ENCODE measurements around the gene FAM120B.

Gene FAM120B

DNA sequence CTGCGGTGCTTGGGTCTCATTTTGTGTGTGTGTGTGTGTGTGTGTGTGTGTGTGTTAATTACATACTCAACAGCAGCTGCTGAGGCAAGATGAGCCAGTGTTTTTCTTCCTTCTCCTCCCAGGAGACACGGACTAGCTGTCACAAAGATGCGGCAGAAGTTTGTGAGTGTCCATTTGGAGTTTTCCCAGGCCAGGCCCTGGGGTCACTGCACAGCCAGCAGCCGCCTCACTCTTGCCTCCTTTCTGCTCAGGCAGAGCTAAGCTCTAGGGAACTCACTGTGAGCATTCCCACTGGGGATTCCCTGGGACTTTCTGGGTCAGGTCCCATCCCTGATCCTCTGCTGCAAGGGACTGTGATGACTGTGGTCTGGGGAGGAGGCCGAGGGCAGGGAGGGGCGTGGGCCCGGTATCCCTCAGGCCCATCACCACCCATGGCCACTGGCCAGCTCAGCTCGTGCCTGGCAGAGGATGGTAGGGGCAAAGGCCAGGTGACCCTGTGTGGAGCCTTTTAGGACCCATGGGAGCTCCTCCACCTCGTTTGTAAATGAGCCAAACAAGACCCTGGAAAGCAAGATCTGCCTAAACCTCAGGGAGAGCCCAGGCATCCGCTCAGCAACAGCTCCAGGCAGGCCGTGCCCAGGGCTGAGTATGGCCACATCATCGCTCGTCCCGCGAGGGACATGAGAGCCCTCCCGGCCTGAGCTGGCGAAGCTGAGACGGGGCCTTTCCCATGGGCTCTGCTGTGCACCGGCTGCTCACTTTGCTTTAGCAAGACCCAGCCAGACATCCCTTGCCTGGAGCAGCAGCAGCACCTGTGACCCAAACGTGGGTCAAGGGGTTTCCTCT lies 144.6 kb downstream of the FAM120B start:
- no peaks in the 10 kb centered on the region for H3K9me3 ChIP-seq (ENCODE audit: control insufficient read depth, insufficient read depth, low read length)
- H3K4me1 ChIP-seq (ENCODE audit: control insufficient read depth, insufficient read depth, low read length), result peaks cover 1% of the 10 kb centered on the region; the same call in 1 of the 2 replicates
- WGBS (ENCODE audit: insufficient coverage, insufficient read length), result no CpG with 5 or more reads among the region's 20 CpGs
- no peak overlapping the region for H3K4me3 ChIP-seq (ENCODE audit: low read length)
- H3K27ac ChIP-seq (ENCODE audit: low read length), result no peak overlapping the region
- no peaks in the 10 kb centered on the region for H3K36me3 ChIP-seq (ENCODE audit: control insufficient read depth, insufficient read depth, low read length)
- no peak for DNase-seq (ENCODE audit: low read depth, low spot score)
- H3K27me3 ChIP-seq (ENCODE audit: control insufficient read depth, insufficient read depth, low read length), result no peaks in the 10 kb centered on the region

DNA sequence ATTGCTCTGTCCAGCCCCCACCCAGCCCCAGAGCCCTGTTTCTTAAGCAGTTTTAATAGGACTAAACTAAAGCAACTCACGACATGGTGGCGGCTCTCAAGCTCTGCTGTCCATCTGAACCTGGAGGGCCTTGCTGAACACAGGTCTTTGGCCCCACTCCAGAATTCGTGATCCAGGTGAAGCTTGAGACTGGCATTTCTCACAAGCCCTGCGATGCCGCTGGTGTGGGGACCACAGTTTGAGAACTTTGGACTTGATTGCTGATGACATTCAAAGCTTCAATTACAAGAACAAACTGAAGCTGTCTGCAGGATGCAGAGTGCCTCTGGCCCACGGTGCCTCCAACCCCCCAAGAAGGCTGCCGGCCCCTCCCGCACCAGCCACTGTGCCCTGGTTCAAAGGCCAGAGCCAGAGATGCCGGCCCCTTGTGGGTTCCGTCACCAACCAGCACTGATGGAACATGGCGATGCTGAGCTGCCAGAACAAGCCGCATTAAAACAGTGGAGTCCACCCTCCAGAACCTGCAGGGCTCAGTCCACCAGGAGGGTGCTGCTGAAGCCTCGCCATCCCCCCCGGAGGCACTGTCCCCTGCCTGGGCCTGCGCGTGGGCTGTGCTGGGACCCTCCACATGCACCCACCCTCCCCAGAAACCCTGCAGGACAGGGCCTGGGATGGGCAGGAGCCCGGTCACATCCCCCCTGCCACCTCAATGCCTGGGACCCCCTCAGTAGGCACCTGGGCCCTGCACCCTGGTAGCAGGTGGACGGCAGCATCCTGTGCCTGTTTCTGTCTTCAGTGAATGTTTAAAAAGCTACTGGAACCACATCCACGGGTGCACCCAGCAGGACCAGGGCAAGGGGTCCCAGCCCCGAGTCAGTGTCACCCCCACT lies 145.4 kb downstream of the FAM120B start:
- Histone ChIP-seq H3K27ac (ENCODE audit: low read length) (no peak overlapping the region), H3K4me3 (ENCODE audit: low read length) (no peak overlapping the region), H3K27me3 (ENCODE audit: control insufficient read depth, insufficient read depth, low read length) (no peaks in the 10 kb centered on the region), H3K4me1 (ENCODE audit: control insufficient read depth, insufficient read depth, low read length) (peaks cover 1% of the 10 kb centered on the region; the same call in 1 of the 2 replicates), H3K36me3 (ENCODE audit: control insufficient read depth, insufficient read depth, low read length) (no peaks in the 10 kb centered on the region), H3K9me3 (ENCODE audit: control insufficient read depth, insufficient read depth, low read length) (no peaks in the 10 kb centered on the region)
- WGBS (ENCODE audit: insufficient coverage, insufficient read length), result no CpG with 5 or more reads among the region's 20 CpGs
- no peak for DNase-seq (ENCODE audit: low read depth, low spot score)

DNA sequence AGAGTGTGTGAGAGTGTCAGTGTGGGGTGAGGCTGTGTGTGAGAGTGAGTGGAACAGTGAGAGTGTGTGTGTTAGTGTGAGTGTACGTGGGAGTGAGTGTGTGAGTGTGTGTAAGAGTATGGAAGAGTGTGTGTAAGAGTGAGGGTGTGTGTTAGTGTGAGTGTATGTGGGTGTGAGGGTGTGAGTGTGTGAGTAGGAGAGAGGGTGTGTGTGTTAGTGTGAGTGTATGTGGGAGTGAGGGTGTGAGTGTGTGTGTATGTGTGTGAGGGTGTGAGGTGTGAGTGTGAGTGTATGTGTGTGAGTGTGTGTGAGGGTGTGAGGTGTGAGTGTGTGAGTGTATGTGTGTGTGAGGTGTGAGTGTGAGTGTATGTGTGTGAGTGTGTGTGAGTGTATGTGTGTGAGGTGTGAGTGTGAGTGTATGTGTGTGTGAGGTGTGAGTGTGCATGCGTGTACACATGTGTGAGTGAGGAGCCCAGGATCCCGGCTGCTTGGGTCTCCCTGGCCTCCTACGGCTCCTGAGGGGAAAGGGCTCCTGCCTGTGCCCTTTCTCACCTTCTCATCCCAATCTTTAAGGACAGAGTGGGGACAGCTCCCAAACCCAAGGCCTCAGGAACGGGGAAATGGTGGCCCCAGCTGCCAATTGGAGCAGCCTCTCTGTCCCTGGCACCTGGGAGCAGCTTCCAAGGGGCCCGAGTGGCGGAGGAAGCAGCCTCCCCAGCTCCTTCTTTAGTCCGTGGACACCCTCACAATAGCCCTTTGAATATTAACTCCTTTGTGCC lies 146.4 kb downstream of the FAM120B start:
- H3K9me3 ChIP-seq (ENCODE audit: control insufficient read depth, insufficient read depth, low read length), result no peaks in the 10 kb centered on the region
- peaks cover 1% of the 10 kb centered on the region; the same call in 1 of the 2 replicates for H3K4me1 ChIP-seq (ENCODE audit: control insufficient read depth, insufficient read depth, low read length)
- no peaks in the 10 kb centered on the region for H3K36me3 ChIP-seq (ENCODE audit: control insufficient read depth, insufficient read depth, low read length)
- WGBS (ENCODE audit: insufficient coverage, insufficient read length), result 100% methylated on average over 2 of the region's 8 CpGs
- DNase-seq (ENCODE audit: low read depth, low spot score), result no peak
- H3K27me3 ChIP-seq (ENCODE audit: control insufficient read depth, insufficient read depth, low read length), result no peaks in the 10 kb centered on the region
- H3K4me3 ChIP-seq (ENCODE audit: low read length), result no peak overlapping the region
- no peak overlapping the region for H3K27ac ChIP-seq (ENCODE audit: low read length)

GRCh38 chr6:170453586-170454511 lies 147.3 kb downstream of the FAM120B start:
- Histone ChIP-seq H3K4me3 (ENCODE audit: low read length) (no peak overlapping the region), H3K36me3 (ENCODE audit: control insufficient read depth, insufficient read depth, low read length) (no peaks in the 10 kb centered on the region), H3K9me3 (ENCODE audit: control insufficient read depth, insufficient read depth, low read length) (no peaks in the 10 kb centered on the region), H3K4me1 (ENCODE audit: control insufficient read depth, insufficient read depth, low read length) (peaks cover 1% of the 10 kb centered on the region; the same call in 1 of the 2 replicates), H3K27me3 (ENCODE audit: control insufficient read depth, insufficient read depth, low read length) (no peaks in the 10 kb centered on the region), H3K27ac (ENCODE audit: low read length) (no peak overlapping the region)
- no CpG with 5 or more reads among the region's 26 CpGs for WGBS (ENCODE audit: insufficient coverage, insufficient read length)
- no peak for DNase-seq (ENCODE audit: low read depth, low spot score)

DNA sequence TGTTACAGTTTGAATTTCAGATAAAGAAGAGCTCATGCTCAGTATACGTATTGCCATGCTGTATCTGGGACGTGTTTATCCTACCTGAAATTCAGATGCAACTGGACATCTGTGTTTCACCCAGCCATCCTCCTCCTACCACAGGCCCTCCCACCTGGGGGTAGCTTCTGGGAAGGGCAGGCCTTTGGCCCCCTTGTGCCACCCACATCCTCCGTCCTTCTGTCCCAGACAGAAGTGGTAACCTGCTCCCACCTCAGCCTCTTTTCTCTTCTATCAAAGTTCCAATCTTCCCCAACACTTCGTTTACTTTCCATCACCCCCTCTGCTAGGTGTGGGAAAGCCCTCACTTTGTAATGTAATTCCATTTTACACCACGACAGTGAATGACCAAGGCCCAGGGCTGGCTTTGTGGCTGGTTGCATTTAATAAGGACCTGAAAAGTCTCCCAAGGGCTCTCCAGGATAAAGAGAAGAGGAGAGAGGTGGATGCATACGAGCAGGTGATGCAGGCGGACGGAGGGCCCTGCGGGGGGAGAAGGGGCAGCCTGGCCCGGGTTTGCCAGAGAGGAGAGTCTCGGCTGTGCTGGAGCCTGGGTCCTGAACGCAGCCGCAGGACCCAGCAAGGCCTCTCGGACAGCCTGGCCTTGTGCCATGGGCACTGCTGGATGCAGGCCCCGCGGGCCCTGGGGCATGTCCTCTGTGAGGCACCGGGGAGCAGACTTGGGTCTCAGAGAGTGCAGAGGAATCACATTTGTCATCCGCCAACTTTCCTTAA lies 148.1 kb downstream of the FAM120B start:
- H3K9me3 ChIP-seq (ENCODE audit: control insufficient read depth, insufficient read depth, low read length), result no peaks in the 10 kb centered on the region
- H3K4me3 ChIP-seq (ENCODE audit: low read length), result no peak overlapping the region
- DNase-seq (ENCODE audit: low read depth, low spot score), result no peak
- WGBS (ENCODE audit: insufficient coverage, insufficient read length), result no CpG with 5 or more reads among the region's 18 CpGs
- no peaks in the 10 kb centered on the region for H3K27me3 ChIP-seq (ENCODE audit: control insufficient read depth, insufficient read depth, low read length)
- H3K27ac ChIP-seq (ENCODE audit: low read length), result no peak overlapping the region
- H3K36me3 ChIP-seq (ENCODE audit: control insufficient read depth, insufficient read depth, low read length), result no peaks in the 10 kb centered on the region
- peaks cover 1% of the 10 kb centered on the region; the same call in 1 of the 2 replicates for H3K4me1 ChIP-seq (ENCODE audit: control insufficient read depth, insufficient read depth, low read length)

GRCh38 chr6:170455335-170455979 lies 148.9 kb downstream of the FAM120B start:
- Histone ChIP-seq H3K4me3 (ENCODE audit: low read length) (no peak overlapping the region), H3K4me1 (ENCODE audit: control insufficient read depth, insufficient read depth, low read length) (peaks cover 1% of the 10 kb centered on the region; the same call in 1 of the 2 replicates), H3K27ac (ENCODE audit: low read length) (no peak overlapping the region), H3K27me3 (ENCODE audit: control insufficient read depth, insufficient read depth, low read length) (no peaks in the 10 kb centered on the region), H3K9me3 (ENCODE audit: control insufficient read depth, insufficient read depth, low read length) (no peaks in the 10 kb centered on the region), H3K36me3 (ENCODE audit: control insufficient read depth, insufficient read depth, low read length) (no peaks in the 10 kb centered on the region)
- no peak for DNase-seq (ENCODE audit: low read depth, low spot score)
- WGBS (ENCODE audit: insufficient coverage, insufficient read length), result no CpG with 5 or more reads among the region's 26 CpGs

DNA sequence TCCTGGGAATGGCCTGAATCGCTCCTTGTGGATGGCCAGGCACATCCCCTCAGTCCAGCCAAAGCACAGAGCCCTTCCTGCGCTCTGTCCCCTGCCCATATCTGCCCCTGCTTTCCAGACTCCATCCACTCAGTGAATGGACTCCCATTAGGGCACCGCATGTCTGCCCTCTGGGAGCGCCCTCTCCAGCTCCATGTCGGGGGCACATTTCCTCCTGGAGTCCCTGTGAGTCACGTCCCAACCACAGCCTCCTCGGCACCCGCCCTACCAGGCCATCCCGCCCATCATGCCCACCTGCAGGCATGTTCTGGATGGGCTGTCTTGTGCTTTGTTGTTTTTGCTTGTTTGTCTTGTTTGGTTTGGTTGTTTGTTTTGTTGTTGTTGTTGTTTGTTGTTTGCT lies 149.8 kb downstream of the FAM120B start:
- Histone ChIP-seq H3K4me3 (ENCODE audit: low read length) (no peak overlapping the region), H3K4me1 (ENCODE audit: control insufficient read depth, insufficient read depth, low read length) (peaks cover 1% of the 10 kb centered on the region; the same call in 1 of the 2 replicates), H3K36me3 (ENCODE audit: control insufficient read depth, insufficient read depth, low read length) (no peaks in the 10 kb centered on the region), H3K9me3 (ENCODE audit: control insufficient read depth, insufficient read depth, low read length) (no peaks in the 10 kb centered on the region), H3K27me3 (ENCODE audit: control insufficient read depth, insufficient read depth, low read length) (no peaks in the 10 kb centered on the region), H3K27ac (ENCODE audit: low read length) (no peak overlapping the region)
- no CpG with 5 or more reads among the region's 9 CpGs for WGBS (ENCODE audit: insufficient coverage, insufficient read length)
- no peak for DNase-seq (ENCODE audit: low read depth, low spot score)
